Stomach (tissue), 4 donors: ENCODE results near the gene ERI3.

Experiments used
- CTCF ChIP-seq, 7 experiments: fragments of 450-650 bp in 4 of 7; fragments of 200-600 bp in 3 of 7; sonication (generic) in 3 of 7; IDR thresholded peaks; one replicate each; pipeline ENCODE4 v1.5.1; 2016 to 2019; ENCODE audit warnings: antibody characterized with exemption in 7 of 7, control low read depth in 2 of 7, mild to moderate bottlenecking in 1 of 7
- EP300 ChIP-seq: sonication (generic); formaldehyde crosslinking; IDR thresholded peaks from one replicate; pipeline ENCODE4 v1.6.1; 2017; ENCODE audit warnings: antibody characterized with exemption
- POLR2A ChIP-seq, 4 donors: fragments of 450-650 bp; IDR thresholded peaks; one replicate each; pipeline ENCODE4 v1.6.1; 2016; ENCODE audit warnings: antibody characterized with exemption in 4 of 4, control low read depth in 2 of 4, mild to moderate bottlenecking in 1 of 4, moderate library complexity in 1 of 4
- POLR2AphosphoS5 ChIP-seq, 3 donors: sonication (generic); formaldehyde crosslinking; IDR thresholded peaks; one replicate each; pipeline ENCODE4 v1.6.1; 2016; ENCODE audit warnings: antibody characterized with exemption in 3 of 3

DNA sequence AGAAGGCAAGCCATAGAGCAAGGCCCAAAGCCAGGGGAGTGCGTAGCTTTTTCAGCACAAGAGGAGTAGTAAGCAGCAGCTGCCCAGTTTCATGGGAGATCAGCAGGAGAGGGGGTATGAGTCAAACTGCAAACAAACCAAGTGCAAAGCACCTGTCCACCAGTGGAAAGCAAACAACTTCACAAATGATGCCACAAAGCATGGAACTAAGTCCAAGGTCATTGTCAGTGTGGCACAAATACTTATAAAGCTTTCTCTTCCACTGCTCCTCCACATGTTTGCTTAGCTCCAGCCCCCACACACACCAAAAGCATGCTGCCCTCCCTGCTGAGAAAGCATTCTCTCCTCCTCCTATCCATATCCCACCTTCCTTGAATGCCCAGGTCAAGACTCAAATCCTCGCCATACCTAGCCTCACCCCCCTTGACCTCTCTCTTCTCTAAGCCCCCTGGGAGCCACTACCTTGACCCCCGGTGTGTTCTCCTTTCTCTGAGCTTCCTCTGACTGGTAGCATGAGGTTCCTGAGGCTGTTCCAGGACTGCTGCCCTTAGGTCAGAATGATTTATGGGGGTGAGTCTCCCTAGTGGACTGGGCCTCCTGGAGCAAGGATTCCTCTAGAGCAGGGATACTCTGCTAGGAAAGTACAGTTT lies 71.4 kb downstream of the ERI3 start:
- TF ChIP-seq POLR2AphosphoS5 (IDR thresholded peaks at IDR 0.05) (no peak), CTCF (IDR thresholded peaks at IDR 0.05) (no peak), POLR2A (IDR thresholded peaks at IDR 0.05) (no peak), EP300 (no peak)
